ENCODE results near the gene DPYSL5. TPM values are rescaled to one million over a fixed set of nuclear protein-coding genes. Genes with fewer than 3 reads are reported as not detected.

Gene DPYSL5
- total RNA-seq, 1 donor from 2014 or later, result 2.9 TPM

DNA sequence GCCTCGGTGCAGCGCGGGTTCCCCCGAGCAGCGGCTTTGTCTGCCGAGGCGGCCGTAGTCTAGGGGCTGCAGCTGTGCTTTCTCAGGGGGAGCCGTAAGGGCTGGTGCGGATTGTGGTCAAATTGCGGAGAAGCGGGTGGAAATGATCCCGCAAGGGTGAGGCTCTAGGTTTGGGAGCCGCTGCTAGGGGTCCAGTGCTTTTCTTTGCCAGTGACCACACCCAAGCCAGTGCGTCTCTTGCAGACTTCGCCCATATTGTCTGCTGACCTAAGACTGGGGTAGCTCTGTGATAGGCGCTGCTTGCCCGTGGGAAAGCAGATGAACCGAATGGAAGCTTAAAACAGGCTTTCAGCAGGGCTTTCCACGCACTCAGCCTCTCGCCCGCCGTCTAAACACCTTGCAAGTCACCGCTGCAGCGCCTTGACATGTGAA, 2.1 kb downstream of the DPYSL5 start:
- H3K36me3 Mint-ChIP-seq (ENCODE audit: low read depth, unreplicated experiment), result no peaks in the 10 kb centered on the region
- no peaks in the 10 kb centered on the region for H4K20me1 ChIP-seq (ENCODE audit: insufficient read depth, low read length)
- H3K9ac ChIP-seq (ENCODE audit: low read length), result no peak overlapping the region
- H3K4me3 Mint-ChIP-seq (ENCODE audit: unreplicated experiment), result no peak overlapping the region
- H3K27me3 ChIP-seq (ENCODE audit: insufficient read depth, low read length), result peaks cover 76% of the 10 kb centered on the region
- H3K9me3 Mint-ChIP-seq (ENCODE audit: unreplicated experiment), result no peaks in the 10 kb centered on the region
- FAIRE-seq, result no peak
- H3K4me1 ChIP-seq (ENCODE audit: insufficient read depth, low read length), result peaks cover 7% of the 10 kb centered on the region
- H3K27me3 Mint-ChIP-seq (ENCODE audit: low read depth, unreplicated experiment), result peaks cover 57% of the 10 kb centered on the region
- DNase-seq (ENCODE audit: low read depth), result no peak
- peaks cover 6% of the 10 kb centered on the region for H3K4me1 Mint-ChIP-seq (ENCODE audit: low read depth, unreplicated experiment)
- H2AFZ ChIP-seq (ENCODE audit: low read depth, low read length), result no peak overlapping the region
- H3K27ac ChIP-seq (ENCODE audit: low read depth, low read length), result no peak overlapping the region
- H3K9me3 ChIP-seq (ENCODE audit: insufficient read depth, low read depth, low read length), result peaks cover 2% of the 10 kb centered on the region
- no peak overlapping the region for H3K4me3 ChIP-seq (ENCODE audit: insufficient read depth, low read depth, low read length)
- TF ChIP-seq, protein P1, sequence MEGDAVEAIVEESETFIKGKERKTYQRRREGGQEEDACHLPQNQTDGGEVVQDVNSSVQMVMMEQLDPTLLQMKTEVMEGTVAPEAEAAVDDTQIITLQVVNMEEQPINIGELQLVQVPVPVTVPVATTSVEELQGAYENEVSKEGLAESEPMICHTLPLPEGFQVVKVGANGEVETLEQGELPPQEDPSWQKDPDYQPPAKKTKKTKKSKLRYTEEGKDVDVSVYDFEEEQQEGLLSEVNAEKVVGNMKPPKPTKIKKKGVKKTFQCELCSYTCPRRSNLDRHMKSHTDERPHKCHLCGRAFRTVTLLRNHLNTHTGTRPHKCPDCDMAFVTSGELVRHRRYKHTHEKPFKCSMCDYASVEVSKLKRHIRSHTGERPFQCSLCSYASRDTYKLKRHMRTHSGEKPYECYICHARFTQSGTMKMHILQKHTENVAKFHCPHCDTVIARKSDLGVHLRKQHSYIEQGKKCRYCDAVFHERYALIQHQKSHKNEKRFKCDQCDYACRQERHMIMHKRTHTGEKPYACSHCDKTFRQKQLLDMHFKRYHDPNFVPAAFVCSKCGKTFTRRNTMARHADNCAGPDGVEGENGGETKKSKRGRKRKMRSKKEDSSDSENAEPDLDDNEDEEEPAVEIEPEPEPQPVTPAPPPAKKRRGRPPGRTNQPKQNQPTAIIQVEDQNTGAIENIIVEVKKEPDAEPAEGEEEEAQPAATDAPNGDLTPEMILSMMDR (IDR thresholded peaks at IDR 0.05; ENCODE audit: insufficient read depth, low read depth, low read length), result no peak
- TF ChIP-seq EZH2 (IDR thresholded peaks at IDR 0.05; ENCODE audit: insufficient read depth, low read length), result peak; percentile 81
- no peak overlapping the region for H3K27ac Mint-ChIP-seq (ENCODE audit: unreplicated experiment)
- H3K4me2 ChIP-seq (ENCODE audit: low read length), result no peak overlapping the region
- no peaks in the 10 kb centered on the region for H3K36me3 ChIP-seq (ENCODE audit: insufficient read depth, low read length)
- no peaks in the 10 kb centered on the region for H3K79me2 ChIP-seq (ENCODE audit: insufficient read depth, low read length)

DNA sequence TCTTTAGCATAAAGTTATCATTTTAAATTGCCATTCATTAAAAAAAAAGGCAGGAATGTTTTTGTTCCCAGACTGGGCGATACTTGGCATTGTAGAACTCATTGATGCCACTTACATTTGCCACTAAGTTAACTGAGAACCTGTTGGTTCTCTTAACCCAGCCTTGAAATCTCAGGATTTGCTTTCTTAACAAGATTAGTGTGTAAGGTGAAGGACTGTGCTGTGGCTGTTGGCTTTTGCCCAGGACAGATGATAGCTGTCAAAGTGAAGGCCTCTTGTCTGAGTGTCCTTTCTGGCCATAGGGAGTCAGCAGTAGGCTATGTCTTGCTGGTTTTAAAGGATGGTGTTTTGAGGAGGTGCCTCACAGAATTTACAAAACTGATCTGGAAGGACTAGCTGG, 2.6 kb downstream of the DPYSL5 start:
- no peak for DNase-seq (ENCODE audit: low read depth)
- peaks cover 75% of the 10 kb centered on the region for H3K27me3 ChIP-seq (ENCODE audit: insufficient read depth, low read length)
- H3K36me3 ChIP-seq (ENCODE audit: insufficient read depth, low read length), result no peaks in the 10 kb centered on the region
- TF ChIP-seq, protein P1 (IDR thresholded peaks at IDR 0.05; ENCODE audit: insufficient read depth, low read depth, low read length), result no peak
- TF ChIP-seq EZH2 (IDR thresholded peaks at IDR 0.05; ENCODE audit: insufficient read depth, low read length), result no peak
- no peak overlapping the region for H3K4me3 ChIP-seq (ENCODE audit: insufficient read depth, low read depth, low read length)
- peaks cover 2% of the 10 kb centered on the region for H3K9me3 ChIP-seq (ENCODE audit: insufficient read depth, low read depth, low read length)
- no peak overlapping the region for H2AFZ ChIP-seq (ENCODE audit: low read depth, low read length)
- peaks cover 55% of the 10 kb centered on the region for H3K27me3 Mint-ChIP-seq (ENCODE audit: low read depth, unreplicated experiment)
- H3K27ac Mint-ChIP-seq (ENCODE audit: unreplicated experiment), result no peak overlapping the region
- H3K4me1 Mint-ChIP-seq (ENCODE audit: low read depth, unreplicated experiment), result peaks cover 6% of the 10 kb centered on the region
- no peak overlapping the region for H3K9ac ChIP-seq (ENCODE audit: low read length)
- FAIRE-seq, result no peak
- no peak overlapping the region for H3K4me3 Mint-ChIP-seq (ENCODE audit: unreplicated experiment)
- H3K4me2 ChIP-seq (ENCODE audit: low read length), result no peak overlapping the region
- H3K79me2 ChIP-seq (ENCODE audit: insufficient read depth, low read length), result no peaks in the 10 kb centered on the region
- no peaks in the 10 kb centered on the region for H3K36me3 Mint-ChIP-seq (ENCODE audit: low read depth, unreplicated experiment)
- H3K9me3 Mint-ChIP-seq (ENCODE audit: unreplicated experiment), result no peaks in the 10 kb centered on the region
- no peaks in the 10 kb centered on the region for H4K20me1 ChIP-seq (ENCODE audit: insufficient read depth, low read length)
- H3K27ac ChIP-seq (ENCODE audit: low read depth, low read length), result no peak overlapping the region
- H3K4me1 ChIP-seq (ENCODE audit: insufficient read depth, low read length), result peaks cover 7% of the 10 kb centered on the region

DNA sequence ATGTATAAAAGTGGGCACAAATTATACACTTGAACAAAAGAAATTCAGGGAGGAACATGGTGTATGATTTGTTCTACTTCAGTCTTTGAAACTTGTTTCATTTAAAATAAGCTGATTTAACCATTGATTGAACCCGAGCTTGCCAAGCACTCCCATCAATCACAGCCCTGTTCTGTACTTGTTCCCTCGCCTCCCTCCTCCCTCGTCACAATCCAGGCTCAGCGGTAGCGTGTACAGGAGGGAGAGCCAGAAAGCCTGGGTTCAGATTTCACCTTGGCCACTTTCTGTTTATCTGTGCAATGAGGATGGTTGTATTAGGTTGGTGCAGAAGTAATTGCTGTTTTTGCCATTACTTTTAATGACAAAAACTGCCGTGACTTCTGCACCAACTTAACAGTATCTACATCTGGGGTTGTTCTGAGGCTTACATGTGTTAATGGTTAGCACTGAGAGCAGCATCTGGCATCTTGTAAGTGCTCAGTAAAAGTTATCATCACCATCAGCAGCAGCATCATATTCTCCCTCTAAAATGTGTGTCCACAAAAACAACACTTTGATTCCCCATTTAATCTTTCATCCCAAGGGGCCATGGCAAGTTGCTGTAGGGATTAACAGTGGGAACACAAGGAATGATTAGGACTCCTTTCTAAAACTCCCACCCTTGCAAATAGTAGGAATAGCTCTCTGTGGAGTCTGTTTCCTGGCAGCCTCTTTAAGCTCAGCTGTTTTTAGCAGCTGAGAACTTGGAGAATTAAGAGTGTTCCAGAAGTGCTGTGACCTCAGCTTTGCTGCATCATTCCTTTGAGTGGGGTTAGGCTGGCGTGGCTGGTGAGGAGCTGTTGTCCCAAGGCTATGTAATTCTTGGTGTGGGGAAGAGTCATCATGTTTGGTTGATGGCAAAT, 4.7 kb downstream of the DPYSL5 start:
- Mint-ChIP-seq H3K27me3 (ENCODE audit: low read depth, unreplicated experiment) (peaks cover 43% of the 10 kb centered on the region), H3K4me3 (ENCODE audit: unreplicated experiment) (no peak overlapping the region), H3K36me3 (ENCODE audit: low read depth, unreplicated experiment) (no peaks in the 10 kb centered on the region), H3K4me1 (ENCODE audit: low read depth, unreplicated experiment) (peaks cover 6% of the 10 kb centered on the region), H3K27ac (ENCODE audit: unreplicated experiment) (no peak overlapping the region), H3K9me3 (ENCODE audit: unreplicated experiment) (no peaks in the 10 kb centered on the region)
- FAIRE-seq (no peak), DNase-seq (ENCODE audit: low read depth) (no peak)
- H3K4me3 ChIP-seq (ENCODE audit: insufficient read depth, low read depth, low read length), result no peak overlapping the region
- no peaks in the 10 kb centered on the region for H4K20me1 ChIP-seq (ENCODE audit: insufficient read depth, low read length)
- H3K27ac ChIP-seq (ENCODE audit: low read depth, low read length), result no peak overlapping the region
- H3K4me1 ChIP-seq (ENCODE audit: insufficient read depth, low read length), result no peaks in the 10 kb centered on the region
- no peaks in the 10 kb centered on the region for H3K36me3 ChIP-seq (ENCODE audit: insufficient read depth, low read length)
- H3K4me2 ChIP-seq (ENCODE audit: low read length), result no peak overlapping the region
- peaks cover 61% of the 10 kb centered on the region for H3K27me3 ChIP-seq (ENCODE audit: insufficient read depth, low read length)
- H3K9me3 ChIP-seq (ENCODE audit: insufficient read depth, low read depth, low read length), result peaks cover 2% of the 10 kb centered on the region
- no peak overlapping the region for H3K9ac ChIP-seq (ENCODE audit: low read length)
- TF ChIP-seq EZH2 (IDR thresholded peaks at IDR 0.05; ENCODE audit: insufficient read depth, low read length), result no peak
- TF ChIP-seq, protein P1 (IDR thresholded peaks at IDR 0.05; ENCODE audit: insufficient read depth, low read depth, low read length), result no peak
- no peak overlapping the region for H2AFZ ChIP-seq (ENCODE audit: low read depth, low read length)
- H3K79me2 ChIP-seq (ENCODE audit: insufficient read depth, low read length), result no peaks in the 10 kb centered on the region

Data from astrocyte (in vitro differentiated cells and primary cell).